NT2/D1 (cell line): ENCODE measurements around the gene EXD3.

Experiments used
- DNase-seq: peaks from one replicate; pipeline ENCODE4 v3.0.0-alpha.2; 2011; ENCODE audit warnings: low read depth, low spot score
- H3K27me3 ChIP-seq: 2 replicates; pipeline ENCODE4 v1.6.0; 2011; ENCODE audit warnings: mild to moderate bottlenecking; ENCODE audit not compliant: insufficient read length, insufficient read depth
- H3K36me3 ChIP-seq: 2 replicates; pipeline ENCODE4 v1.6.1; 2011; ENCODE audit warnings: mild to moderate bottlenecking, low read length, mixed read lengths; ENCODE audit not compliant: insufficient read depth, insufficient read length
- H3K4me1 ChIP-seq: 2 replicates; pipeline ENCODE4 v1.5.1; 2011; ENCODE audit not compliant: insufficient read depth, insufficient read length
- H3K4me3 ChIP-seq: 2 replicates; pipeline ENCODE4 v1.5.1; 2011; ENCODE audit warnings: low read depth; ENCODE audit not compliant: insufficient read length
- H3K9ac ChIP-seq: 2 replicates; pipeline ENCODE4 v1.6.0; 2011; ENCODE audit warnings: low read depth; ENCODE audit not compliant: insufficient read length
- H3K9me3 ChIP-seq: 2 replicates; pipeline ENCODE4 v1.5.1; 2011; ENCODE audit warnings: mild to moderate bottlenecking, low read length; ENCODE audit not compliant: insufficient read depth
- SUZ12 ChIP-seq: IDR thresholded peaks from 2 replicates; pipeline ENCODE4 v1.6.1; 2011; ENCODE audit not compliant: insufficient read length, insufficient read depth; ENCODE audit errors: extremely low read depth
- YY1 ChIP-seq: IDR thresholded peaks from 2 replicates; pipeline ENCODE4 v1.6.1; 2011; ENCODE audit not compliant: insufficient read length, insufficient read depth
- ZNF274 ChIP-seq: IDR thresholded peaks from 2 replicates; pipeline ENCODE4 v1.6.1; 2011; ENCODE audit warnings: mild to moderate bottlenecking, low read depth, low read length

EXD3 gene

DNA sequence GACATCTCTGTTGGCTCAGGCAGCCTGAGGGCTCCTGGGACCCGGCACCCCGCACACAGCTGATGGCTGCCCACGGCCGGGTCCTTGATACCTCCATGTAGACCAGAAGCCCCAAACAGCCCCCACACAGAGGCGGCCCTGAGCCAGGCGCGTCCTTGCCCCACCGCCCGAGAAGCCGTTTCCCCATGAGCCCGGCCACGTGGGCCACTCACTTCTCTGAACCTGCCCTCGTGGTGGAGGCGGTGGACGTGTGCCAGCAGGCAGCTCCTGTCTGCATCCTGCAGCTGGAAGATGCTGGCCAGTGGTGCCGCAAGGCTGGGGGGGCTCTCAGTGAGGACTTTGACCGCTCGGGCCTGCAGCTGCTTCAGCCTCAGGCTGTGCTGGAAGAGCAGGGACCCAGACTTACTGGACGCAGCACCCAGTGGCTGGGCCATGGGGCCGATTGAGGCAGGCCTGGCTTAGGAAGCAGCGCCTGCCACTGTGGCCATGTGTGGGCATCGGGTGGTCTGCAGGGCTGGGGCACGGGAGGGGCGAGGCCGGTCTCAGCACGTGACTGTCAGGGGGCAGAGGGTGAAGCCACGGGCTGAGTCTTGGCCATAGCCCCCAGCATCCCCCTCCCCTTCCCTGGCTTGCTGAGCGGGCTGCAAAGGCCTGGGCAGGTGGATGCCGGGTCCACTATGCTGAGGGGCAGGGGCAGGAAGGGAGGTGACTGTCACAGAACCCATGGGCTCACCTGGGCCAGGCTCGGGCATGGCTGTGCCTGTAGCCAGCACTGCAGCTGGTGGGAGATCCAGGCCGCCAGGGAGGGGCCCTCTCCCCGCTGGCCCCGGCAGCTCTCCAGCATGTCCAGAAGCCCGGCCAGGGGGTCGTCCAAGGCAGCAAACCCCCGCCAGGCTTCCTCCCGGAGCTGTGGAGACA lies 50.0 kb downstream of the EXD3 start:
- Histone ChIP-seq H3K27me3 (no peaks in the 10 kb centered on the region), H3K4me3 (no peak overlapping the region), H3K9ac (no peak overlapping the region), H3K9me3 (peaks cover 6% of the 10 kb centered on the region; the same call in 1 of the 2 replicates), H3K36me3 (no peaks in the 10 kb centered on the region), H3K4me1 (peaks cover 13% of the 10 kb centered on the region)
- no peak for TF ChIP-seq SUZ12
- TF ChIP-seq ZNF274 = no peak
- no peak for TF ChIP-seq YY1
- DNase-seq = no peak

DNA sequence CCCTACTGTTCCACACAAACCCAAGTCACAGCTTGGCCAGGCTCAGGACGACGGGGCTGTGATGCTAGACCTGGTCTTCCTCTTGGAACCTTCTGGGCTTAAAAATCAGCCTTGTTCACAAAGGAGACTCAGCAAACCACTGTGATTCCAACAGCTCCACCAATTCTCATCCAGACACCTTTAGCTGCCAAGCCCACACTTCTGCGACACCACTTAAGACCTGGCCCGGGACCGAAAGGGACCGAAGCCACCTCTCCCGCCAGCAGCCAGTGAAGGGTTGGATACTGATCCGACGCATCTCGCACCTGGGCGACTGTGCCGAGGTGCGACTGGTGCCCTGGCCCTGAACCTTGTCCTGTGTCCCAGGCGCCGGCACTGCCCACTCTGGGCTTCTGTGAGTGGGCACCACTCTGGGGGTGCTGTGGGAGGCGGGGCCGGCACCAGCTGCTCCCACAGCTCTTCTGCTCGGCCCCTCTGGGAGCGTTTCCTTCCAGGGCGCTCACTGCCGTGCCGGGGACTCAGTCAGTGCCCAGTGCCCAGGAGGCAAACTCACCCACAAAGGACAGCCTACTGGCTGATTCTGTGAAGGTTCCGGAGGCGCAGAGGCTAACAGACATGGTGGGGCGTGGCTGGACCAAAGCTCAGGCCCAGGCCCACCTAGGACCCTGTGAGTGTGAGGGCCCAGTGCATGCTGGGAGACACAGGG lies 50.9 kb downstream of the EXD3 start:
- Histone ChIP-seq H3K4me3 (no peak overlapping the region), H3K9ac (no peak overlapping the region), H3K27me3 (no peaks in the 10 kb centered on the region), H3K36me3 (no peaks in the 10 kb centered on the region), H3K9me3 (peaks cover 6% of the 10 kb centered on the region; the same call in 1 of the 2 replicates), H3K4me1 (peaks cover 15% of the 10 kb centered on the region)
- DNase-seq = no peak
- TF ChIP-seq ZNF274 (no peak), SUZ12 (no peak), YY1 (no peak)

DNA sequence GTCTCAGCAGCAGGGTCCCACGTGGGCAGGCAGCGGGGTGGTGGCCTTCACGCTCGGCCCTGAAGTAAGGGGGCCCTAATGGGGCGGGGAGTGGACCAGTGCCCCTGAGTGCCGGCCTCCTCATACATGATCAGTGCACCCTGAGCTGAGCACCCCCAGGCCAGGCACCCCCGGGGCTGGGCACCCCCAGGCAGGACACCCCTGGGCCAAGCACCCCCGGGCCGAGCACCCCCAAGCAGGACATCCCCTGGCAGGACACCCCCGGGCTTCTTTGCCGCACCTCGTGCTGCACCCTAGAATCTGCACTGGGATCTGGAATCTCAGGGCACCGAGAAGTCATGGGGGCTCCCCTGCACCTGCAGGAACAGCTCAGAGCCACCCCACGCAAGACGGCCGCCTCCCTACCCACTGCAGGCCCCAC lies 51.4 kb downstream of the EXD3 start:
- H3K27me3 ChIP-seq = no peaks in the 10 kb centered on the region
- no peak overlapping the region for H3K4me3 ChIP-seq
- DNase-seq = no peak
- no peak for TF ChIP-seq YY1
- TF ChIP-seq SUZ12 = no peak
- no peak for TF ChIP-seq ZNF274
- no peak overlapping the region for H3K9ac ChIP-seq
- H3K36me3 ChIP-seq = no peaks in the 10 kb centered on the region
- H3K4me1 ChIP-seq = peaks cover 13% of the 10 kb centered on the region
- H3K9me3 ChIP-seq = peaks cover 6% of the 10 kb centered on the region; the same call in 1 of the 2 replicates

DNA sequence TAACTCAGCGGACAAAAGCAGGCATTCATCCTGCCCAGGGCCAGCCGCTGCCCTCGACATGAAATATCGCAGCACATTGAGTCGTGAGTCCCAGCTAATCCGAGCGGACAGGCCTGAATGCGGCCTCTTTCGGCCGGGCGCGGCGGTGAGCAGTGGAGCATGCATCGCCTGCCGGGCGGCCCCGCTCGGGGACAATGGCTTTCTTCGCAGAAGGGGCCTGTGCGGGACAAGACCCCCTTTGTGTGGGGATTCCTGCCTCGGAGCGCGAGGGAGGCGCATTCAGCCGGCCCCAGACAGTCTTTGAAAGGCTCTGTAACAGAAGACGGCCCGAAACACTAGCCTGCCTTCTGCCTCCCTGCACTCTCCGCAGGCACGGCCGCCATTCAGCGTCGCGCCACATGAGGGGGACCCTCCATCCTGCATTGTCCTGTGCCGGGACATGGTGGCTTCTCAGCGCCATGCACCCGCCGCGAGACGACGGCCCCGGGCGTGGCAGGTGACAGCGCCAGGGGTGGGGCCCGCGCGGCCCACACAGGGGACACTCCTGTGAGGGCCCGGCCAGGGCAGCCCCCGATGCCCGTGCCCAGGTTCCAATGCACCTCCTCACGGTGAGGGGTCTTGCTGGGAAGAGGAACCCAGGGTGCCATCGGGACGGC lies 52.0 kb downstream of the EXD3 start:
- no peak for DNase-seq

DNA sequence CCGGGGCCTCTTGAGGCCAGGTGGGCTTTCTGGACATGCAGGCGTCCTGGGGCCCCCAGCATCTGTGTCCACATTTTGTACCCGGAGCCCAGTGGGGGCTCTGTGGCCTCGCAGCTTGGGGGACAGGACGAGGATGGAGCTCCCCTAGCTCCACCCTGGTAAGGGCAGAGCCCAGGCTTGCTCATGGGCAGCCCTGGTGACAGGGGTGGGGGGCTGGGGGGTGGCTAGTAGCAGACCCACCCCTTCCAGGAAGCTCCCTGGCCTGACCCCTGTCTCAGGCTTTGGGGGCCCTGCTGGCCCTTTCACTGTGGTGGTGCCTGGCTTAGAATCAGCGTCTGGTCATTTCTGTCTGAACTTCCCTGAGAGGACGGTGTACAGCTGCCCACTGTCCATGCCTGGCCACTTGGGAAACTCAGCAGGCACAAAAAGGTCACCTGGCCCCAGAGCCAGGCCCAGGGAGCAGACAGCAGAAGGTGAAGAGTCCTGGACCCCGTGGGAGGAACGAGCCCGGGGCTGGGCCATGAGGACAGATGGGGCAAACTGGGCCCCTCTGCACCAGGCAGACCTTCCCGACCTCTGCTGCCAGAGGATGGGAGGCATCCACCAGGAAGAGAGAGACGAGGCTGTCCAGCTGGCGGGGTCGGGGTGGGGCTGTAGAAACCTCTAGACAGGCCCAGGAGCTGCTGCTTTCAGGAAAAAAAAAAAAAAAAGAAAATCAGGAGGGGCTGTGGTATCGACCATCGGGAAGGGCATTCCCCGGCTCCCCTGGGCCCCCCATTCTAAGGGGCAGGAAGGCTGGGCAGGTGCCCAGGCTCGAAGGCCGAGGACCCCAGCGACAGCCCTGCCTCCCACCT lies 52.8 kb downstream of the EXD3 start:
- Histone ChIP-seq H3K9ac (peak overlapping the region; percentile 56), H3K9me3 (peaks cover under 1% of the 10 kb centered on the region; the same call in 1 of the 2 replicates), H3K27me3 (no peaks in the 10 kb centered on the region), H3K4me1 (peaks cover 12% of the 10 kb centered on the region), H3K4me3 (no peak overlapping the region), H3K36me3 (no peaks in the 10 kb centered on the region)
- no peak for DNase-seq
- TF ChIP-seq YY1 (no peak), SUZ12 (no peak), ZNF274 (no peak)

More for the DNA sequence above, 52.0 kb downstream of the EXD3 start:
- H3K4me1 ChIP-seq = peaks cover 12% of the 10 kb centered on the region
- no peaks in the 10 kb centered on the region for H3K36me3 ChIP-seq
- H3K9ac ChIP-seq = peak overlapping the region; percentile 42
- H3K4me3 ChIP-seq = no peak overlapping the region
- peaks cover 6% of the 10 kb centered on the region; the same call in 1 of the 2 replicates for H3K9me3 ChIP-seq
- no peaks in the 10 kb centered on the region for H3K27me3 ChIP-seq
- TF ChIP-seq ZNF274 (no peak), YY1 (no peak), SUZ12 (no peak)

DNA sequence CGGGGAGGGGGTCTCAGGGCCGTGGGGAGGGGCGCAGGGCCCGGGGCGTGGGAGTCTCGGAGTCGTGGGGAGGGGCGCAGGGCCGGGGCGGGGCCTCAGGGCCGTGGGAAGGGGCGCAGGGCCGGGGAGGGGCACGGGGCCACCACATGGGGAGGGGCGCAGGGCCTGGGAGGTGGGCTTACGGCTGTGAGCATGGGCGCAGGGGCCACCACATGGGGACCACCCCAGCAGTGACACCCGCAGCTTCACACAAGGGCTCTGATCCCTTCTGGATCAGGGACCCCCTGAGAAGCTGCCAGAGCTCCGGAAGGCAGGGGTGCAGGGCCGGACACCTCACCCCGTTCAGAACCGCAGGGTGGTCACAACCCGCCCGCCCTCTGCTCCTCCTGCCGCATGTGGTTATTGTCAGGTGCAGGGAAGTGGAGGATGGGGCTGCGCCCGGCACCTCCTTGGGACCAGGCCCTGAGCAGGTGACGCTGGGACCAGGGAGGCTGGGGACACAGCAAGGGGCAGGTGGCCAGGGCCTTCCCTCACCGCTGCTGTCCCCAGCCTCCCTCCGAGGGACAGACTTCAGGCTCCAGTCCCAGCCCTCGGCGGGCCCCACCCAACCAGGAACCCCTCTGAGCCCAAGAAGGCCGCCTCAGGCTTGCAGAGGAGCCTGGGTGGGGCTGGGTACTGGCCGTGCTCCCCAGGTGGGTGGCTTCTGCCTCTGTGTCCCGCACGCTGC lies 53.7 kb downstream of the EXD3 start:
- peaks cover 10% of the 10 kb centered on the region for H3K4me1 ChIP-seq
- DNase-seq = no peak
- no peak overlapping the region for H3K4me3 ChIP-seq
- H3K9ac ChIP-seq = no peak overlapping the region
- TF ChIP-seq ZNF274 (no peak), SUZ12 (no peak), YY1 (no peak)
- H3K27me3 ChIP-seq = no peaks in the 10 kb centered on the region
- no peaks in the 10 kb centered on the region for H3K36me3 ChIP-seq
- no peaks in the 10 kb centered on the region for H3K9me3 ChIP-seq
